Spinal cord (tissue), 10 donors: ENCODE measurements around the gene HOXC11. TPM values are rescaled to one million over a fixed set of nuclear protein-coding genes. Genes with fewer than 3 reads are reported as not detected.

Source experiments
- DNase-seq, 6 donors: peaks; one replicate each; pipeline versions ENCODE4 v3.0.0 to v3.0.0-alpha.2; 2013 to 2015; ENCODE audit warnings: low spot score in 6 of 6, low read depth in 4 of 6
- H3K27ac ChIP-seq: one replicate; pipeline ENCODE4 v1.5.1; 2013; ENCODE audit warnings: low read depth, low read length, control low read depth
- H3K27me3 ChIP-seq: one replicate; pipeline ENCODE4 v1.6.1; 2013; ENCODE audit warnings: low read length; ENCODE audit not compliant: control insufficient read depth, insufficient read depth
- H3K36me3 ChIP-seq: one replicate; pipeline ENCODE4 v1.6.1; 2013; ENCODE audit warnings: low read length; ENCODE audit not compliant: control insufficient read depth, insufficient read depth
- H3K4me1 ChIP-seq: one replicate; pipeline ENCODE4 v1.6.1; 2013; ENCODE audit warnings: low read length; ENCODE audit not compliant: control insufficient read depth, insufficient read depth
- H3K4me3 ChIP-seq: one replicate; pipeline ENCODE4 v1.5.1; 2013; ENCODE audit warnings: low read depth, low read length, control low read depth
- H3K9me3 ChIP-seq: one replicate; pipeline ENCODE4 v1.6.1; 2013; ENCODE audit warnings: low read length; ENCODE audit not compliant: control insufficient read depth, insufficient read depth
- WGBS: methylation state at CpG from one replicate; pipeline ENCODE4 v1.1.5; 2013; ENCODE audit warnings: missing lambda C conversion rate; ENCODE audit not compliant: insufficient coverage; 5-methylcytosine and 5-hydroxymethylcytosine counted together
- polyA plus RNA-seq, 2 donors: library from polyadenylated mRNA; unstranded; fragments of 120-200 nt; gene quantifications; one replicate each; pipeline ENCODE4 v1.2.1, GENCODE V29; 2013; ENCODE audit not compliant: insufficient read length in 2 of 2
- total RNA-seq, 2 donors: library from RNA; depleted of rRNA in 1 of 2; stranded (reverse); fragments of 120-200 nt in 1 of 2; fragments of >200 nt in 1 of 2; gene quantifications; one replicate each; pipeline versions ENCODE4 v1.2.3 to v1.2.4, GENCODE V29; 2013 to 2014
- donor health status: healthy.

Gene HOXC11
- total and polyA plus RNA-seq, 4 donors, result 1.5 TPM; not detected in 3

- H3K27ac ChIP-seq, result no peak overlapping the region
- peaks cover 100% of the 10 kb centered on the region for H3K27me3 ChIP-seq
- WGBS, result 30% methylated on average over 7 of the region's 9 CpGs
- H3K4me1 ChIP-seq, result peaks cover 30% of the 10 kb centered on the region
- H3K4me3 ChIP-seq, result peak overlapping the region; percentile 46
- H3K36me3 ChIP-seq, result no peaks in the 10 kb centered on the region
- no peak for DNase-seq
- H3K9me3 ChIP-seq, result no peaks in the 10 kb centered on the region
Measured at GRCh38 chr12:53972152-53972702, 699 bp upstream of the HOXC11 start.

- under 1% methylated on average over 60 of the region's 71 CpGs for WGBS
- Histone ChIP-seq H3K27ac (peak overlapping the region; percentile 22), H3K4me1 (peaks cover 34% of the 10 kb centered on the region), H3K27me3 (peaks cover 100% of the 10 kb centered on the region), H3K36me3 (no peaks in the 10 kb centered on the region), H3K4me3 (peak overlapping the region; percentile 46), H3K9me3 (no peaks in the 10 kb centered on the region)
- DNase-seq, result no peak
Measured at GRCh38 chr12:53973236-53974042, 513 bp downstream of the HOXC11 start.

DNA sequence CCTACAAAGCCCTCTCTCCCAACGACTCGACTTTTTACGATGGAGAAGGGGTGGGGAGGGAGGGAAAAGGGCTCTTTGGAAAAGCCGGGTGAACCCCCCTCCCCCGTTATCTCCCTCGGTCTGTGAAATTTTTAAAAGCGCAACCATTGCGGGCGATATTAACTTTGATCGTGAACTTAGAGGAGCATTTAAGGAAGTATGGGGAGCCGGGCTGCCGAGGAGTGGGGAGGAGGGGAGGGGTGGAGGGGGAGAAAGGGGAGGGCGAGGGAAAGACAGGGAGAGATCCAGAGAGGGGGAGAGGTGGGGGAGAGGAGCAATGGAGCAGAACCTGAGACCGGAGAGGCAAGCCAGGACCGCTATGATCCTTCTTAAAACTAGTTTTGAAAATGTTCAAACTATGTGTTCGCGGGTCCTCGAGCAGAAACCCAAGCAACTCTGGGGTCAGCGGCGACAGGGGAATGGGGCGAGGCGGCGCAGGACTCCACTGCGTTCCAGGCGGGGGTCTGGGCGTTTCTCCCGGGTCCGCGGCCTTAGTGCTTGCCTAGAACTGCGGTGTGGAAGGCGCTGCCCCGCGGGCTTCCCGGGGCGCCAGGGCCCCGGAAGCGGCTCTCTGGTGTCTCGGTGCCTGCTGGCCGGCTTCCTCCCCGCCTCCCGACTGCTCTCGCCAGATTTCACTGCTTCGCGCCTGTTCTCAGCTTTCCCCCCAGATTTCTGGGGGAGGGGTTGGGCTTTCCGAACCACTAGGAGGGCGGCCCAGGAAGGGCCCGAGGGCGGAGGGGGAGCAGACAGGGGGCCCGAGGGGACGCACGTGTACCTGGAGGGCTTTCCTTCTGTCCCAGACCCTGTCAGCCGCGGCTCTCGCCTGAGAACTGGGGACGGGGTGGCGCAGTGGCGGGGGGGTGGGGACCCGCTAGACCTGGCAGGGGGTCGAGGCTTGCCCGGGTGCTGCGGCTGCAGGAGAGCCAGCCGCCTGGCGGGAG, 1.4 kb downstream of the HOXC11 start, which contains the start of gene HOTAIR:
TSS of gene HOTAIR (minus strand) at position 871 of the 980 bp plus-strand sequence.
- 1% methylated on average over 53 of the region's 63 CpGs for WGBS
- peak within 1 kb of the TSS; percentile 44 for H3K27ac ChIP-seq
- no peaks in the 10 kb centered on the region for H3K9me3 ChIP-seq
- peaks cover 100% of the 10 kb centered on the region for H3K27me3 ChIP-seq
- peaks cover 40% of the 10 kb centered on the region for H3K4me1 ChIP-seq
- peak within 1 kb of the TSS; percentile 46 for H3K4me3 ChIP-seq
- no peaks in the 10 kb centered on the region for H3K36me3 ChIP-seq
- no peak for DNase-seq

- H3K9me3 ChIP-seq, result no peaks in the 10 kb centered on the region
- peak overlapping the region; percentile 46 for H3K4me3 ChIP-seq
- no peak overlapping the region for H3K27ac ChIP-seq
- no peaks in the 10 kb centered on the region for H3K36me3 ChIP-seq
- peaks cover 100% of the 10 kb centered on the region for H3K27me3 ChIP-seq
- peaks cover 46% of the 10 kb centered on the region for H3K4me1 ChIP-seq
- peak in 1 of 6 donors; percentile 22 for DNase-seq
- WGBS, result under 1% methylated on average over 18 of the region's 25 CpGs
Measured at GRCh38 chr12:53975064-53975471, 2.1 kb downstream of the HOXC11 start.

DNA sequence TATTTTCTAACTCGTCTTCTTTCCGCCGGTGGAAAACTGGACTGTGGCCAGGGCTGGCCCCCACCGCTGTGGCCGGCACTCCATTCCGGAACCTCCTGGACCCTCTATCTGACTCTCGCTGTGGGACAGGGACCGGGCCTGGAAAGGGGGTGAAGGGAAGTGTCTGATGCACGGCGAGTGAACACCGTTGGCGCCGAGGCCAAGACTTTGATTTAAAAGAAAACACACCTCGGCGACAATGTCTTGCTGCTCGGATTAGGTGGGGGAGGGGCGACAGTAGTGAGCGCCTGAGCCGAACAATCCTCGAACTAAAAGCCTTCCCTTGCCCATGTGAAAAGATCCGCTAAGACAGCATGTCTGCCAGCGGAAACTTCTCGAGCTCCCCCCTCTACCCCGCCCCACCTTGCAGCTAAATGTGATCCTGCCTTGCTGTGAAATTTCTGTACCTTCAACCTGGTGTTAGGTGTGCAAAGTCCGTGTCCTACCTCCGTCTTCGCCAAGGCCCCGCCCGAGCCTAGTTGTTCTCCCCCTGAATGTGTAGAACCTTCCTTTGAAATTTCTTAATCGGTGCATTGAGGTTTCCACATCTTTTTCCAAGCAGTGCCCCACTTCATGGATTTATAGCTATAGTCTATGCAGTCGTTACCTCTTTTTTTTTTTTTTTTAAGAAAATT, 2.7 kb downstream of the HOXC11 start:
- Histone ChIP-seq H3K36me3 (no peaks in the 10 kb centered on the region), H3K4me1 (peaks cover 48% of the 10 kb centered on the region), H3K27me3 (peaks cover 98% of the 10 kb centered on the region), H3K4me3 (peak overlapping the region; percentile 35), H3K9me3 (no peaks in the 10 kb centered on the region), H3K27ac (no peak overlapping the region)
- WGBS, result 5% methylated on average over 22 of the region's 31 CpGs
- no peak for DNase-seq

- Histone ChIP-seq H3K36me3 (no peaks in the 10 kb centered on the region), H3K27ac (no peak overlapping the region), H3K4me1 (peaks cover 53% of the 10 kb centered on the region), H3K9me3 (no peaks in the 10 kb centered on the region), H3K27me3 (peaks cover 98% of the 10 kb centered on the region), H3K4me3 (no peak overlapping the region)
- DNase-seq, result peak in 2 of 6 donors; percentile 26 to 34
- WGBS, result 20% methylated on average over 1 of the region's 21 CpGs
Measured at GRCh38 chr12:53976172-53976822, 3.4 kb downstream of the HOXC11 start.

DNA sequence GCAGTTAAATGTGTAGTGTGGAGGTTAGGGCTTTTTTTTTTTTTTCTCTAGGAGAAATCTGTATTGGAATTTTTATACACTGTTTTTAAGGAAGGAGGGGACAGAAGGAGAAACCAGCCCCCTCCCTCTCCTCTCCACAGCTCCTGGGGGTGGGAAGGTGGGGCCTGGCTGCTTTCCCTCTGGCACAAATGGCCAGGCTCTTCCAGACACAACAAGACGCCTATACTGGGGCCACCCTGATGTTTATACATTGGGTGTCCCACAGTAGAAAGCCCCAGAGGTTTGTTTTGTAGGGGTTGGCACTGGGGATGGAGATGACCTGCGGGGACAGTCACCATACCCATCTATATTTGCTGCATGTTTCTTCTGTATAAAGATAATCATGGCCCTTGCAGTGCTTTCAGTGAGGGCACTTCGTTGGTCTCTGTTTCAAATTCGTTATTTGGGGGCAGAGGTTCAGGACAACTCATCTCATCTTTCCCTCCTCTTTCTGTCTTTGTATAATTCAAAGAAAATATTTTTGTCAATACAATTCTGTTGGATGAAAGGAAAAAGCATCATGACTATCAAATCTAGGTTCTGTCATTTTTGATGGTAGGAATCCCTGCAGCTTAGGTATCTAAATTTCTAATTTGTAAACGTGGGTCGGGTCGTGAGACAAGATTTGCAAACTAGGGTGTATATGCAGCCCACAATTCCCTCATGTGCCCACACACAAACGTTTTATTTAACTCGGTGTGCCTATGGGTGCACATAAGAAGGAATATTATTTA, 4.1 kb downstream of the HOXC11 start:
- H3K27ac ChIP-seq, result no peak overlapping the region
- H3K27me3 ChIP-seq, result peaks cover 97% of the 10 kb centered on the region
- H3K4me1 ChIP-seq, result peaks cover 58% of the 10 kb centered on the region
- DNase-seq, result peak in 1 of 6 donors; percentile 8
- no peak overlapping the region for H3K4me3 ChIP-seq
- no CpG with 5 or more reads among the region's 9 CpGs for WGBS
- H3K36me3 ChIP-seq, result no peaks in the 10 kb centered on the region
- no peaks in the 10 kb centered on the region for H3K9me3 ChIP-seq

DNA sequence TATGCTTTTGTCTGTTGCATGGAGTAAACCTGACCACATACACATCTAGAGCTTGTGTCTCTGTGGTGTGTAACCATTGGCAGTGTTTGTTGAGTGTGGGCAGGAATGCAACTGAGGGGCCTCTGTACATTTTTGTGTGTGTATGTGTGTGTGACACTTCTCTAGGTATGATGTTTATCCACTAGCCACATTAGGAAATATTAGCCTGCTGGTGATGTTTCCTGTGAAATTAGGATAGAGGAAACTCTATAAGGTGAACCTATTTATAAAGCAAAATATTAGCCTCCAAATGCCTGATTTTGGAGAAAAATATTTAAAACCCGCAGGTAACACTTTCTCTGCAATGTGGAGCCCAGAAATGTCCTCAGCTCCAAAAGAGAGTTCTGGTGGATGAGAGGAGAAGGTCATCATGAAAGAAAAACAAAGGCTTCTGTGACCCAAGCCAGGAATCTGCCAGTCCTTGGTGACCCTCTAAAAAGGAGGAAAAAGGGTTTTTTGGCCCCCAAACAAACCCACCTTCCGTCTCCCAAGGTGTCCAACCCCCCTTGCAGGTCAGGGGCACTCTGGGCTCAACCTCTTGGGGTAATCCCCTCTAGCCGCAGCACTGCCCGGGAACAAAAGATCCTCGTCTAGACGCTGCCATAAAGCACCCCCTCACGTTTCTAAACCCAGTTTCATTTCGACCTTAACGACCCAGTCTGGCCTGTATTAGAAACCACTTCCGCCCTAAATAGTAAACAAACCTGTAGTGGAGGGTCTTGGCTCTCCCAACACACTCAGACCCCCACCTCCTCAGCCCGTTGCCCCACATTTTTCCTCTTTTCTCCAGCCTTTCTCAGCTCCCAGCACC, 4.9 kb downstream of the HOXC11 start:
- H3K36me3 ChIP-seq, result no peaks in the 10 kb centered on the region
- H3K4me1 ChIP-seq, result peaks cover 58% of the 10 kb centered on the region
- H3K9me3 ChIP-seq, result no peaks in the 10 kb centered on the region
- WGBS, result 13% methylated on average over 9 of the region's 11 CpGs
- no peak overlapping the region for H3K27ac ChIP-seq
- peaks cover 97% of the 10 kb centered on the region for H3K27me3 ChIP-seq
- no peak overlapping the region for H3K4me3 ChIP-seq
- no peak for DNase-seq
